RCC 7860 (cell line): Measurements from ENCODE around the gene DPM2.

Experiments used
- DNase-seq: peaks from one replicate; pipeline ENCODE4 v3.0.0-alpha.2; 2015; ENCODE audit warnings: low spot score
- FAIRE-seq: peaks from 2 replicates; lab custom pipeline; 2012; peaks lifted over from hg19 to GRCh38; lab: Jason Lieb, UNC

Gene DPM2

DNA sequence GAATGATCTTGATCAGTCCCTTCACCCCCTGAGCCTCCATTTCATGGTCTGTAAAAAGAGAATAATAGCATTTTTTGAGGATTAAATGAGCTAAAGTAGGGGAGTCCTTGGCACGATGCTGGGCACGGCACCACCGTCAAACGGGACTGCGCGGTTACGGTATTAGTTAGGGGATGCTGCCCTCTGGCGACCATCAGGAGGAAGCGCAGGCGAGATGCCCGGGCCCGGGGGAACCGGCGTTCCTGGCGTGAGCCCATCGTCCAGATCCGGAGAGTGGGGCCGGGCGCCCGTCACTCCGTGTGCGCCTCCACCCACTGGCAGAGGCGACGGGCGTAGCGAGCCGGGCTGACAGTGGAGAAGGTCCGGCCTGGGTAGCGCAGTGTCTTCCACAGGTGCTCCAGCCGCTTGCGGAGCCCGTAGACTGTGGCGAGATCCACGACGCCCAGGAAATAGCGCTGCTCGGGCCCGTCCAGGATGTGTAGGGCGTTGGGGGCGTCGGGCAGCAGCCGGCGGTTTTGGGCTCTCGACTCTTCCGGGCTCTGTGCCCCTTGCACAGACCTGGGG lies 16.0 kb downstream of the DPM2 start:
- DNase-seq, result peak; percentile 49
- FAIRE-seq, result no peak

DNA sequence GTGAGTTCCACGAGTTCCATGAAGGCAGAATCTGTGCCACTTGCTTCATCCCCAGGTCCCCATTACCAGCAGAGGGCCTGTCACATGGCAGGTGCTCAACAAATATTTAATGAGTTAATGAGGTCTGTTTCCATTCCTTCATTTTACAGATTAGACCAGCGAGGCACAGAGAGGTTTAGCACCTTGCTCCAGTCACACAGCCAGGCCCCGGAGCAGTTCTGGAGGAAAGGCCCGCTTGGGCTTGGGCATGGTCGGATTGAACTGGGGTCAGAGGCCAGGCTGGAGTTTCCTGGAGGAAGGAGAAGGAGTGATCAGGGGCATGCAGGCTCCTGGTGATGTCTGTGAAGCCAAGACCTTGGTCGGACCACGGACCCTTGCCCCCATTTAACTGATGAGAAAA lies 16.9 kb downstream of the DPM2 start:
- FAIRE-seq (no peak), DNase-seq (no peak)

DNA sequence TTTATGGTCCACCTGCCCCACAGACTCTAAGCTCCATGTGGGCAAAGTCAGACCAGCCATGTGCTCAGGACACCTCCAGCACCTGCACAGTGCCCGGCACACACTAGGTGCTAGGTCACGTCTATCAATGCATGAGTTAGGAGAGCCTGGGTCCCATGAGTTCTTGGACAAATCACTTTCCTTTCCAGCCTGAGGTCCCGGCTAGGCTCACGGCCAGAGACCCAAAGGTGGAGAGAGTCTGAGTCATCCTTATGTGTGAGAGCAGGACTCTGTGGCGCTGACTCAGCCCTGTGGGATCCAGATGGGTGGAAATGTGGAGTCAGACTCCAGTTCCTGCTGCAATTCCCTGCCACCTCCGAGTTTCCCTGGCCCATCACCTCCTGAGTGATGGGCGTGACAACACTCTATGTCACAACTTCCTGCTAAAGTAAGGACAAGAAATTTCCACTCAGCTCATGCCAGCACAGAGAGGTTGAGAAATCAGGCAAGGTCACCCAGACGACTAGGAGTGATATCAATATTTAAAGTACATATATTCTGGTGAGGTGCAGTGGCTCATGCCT lies 18.3 kb downstream of the DPM2 start:
- FAIRE-seq (peak; percentile 99), DNase-seq (peak; percentile 100)

DNA sequence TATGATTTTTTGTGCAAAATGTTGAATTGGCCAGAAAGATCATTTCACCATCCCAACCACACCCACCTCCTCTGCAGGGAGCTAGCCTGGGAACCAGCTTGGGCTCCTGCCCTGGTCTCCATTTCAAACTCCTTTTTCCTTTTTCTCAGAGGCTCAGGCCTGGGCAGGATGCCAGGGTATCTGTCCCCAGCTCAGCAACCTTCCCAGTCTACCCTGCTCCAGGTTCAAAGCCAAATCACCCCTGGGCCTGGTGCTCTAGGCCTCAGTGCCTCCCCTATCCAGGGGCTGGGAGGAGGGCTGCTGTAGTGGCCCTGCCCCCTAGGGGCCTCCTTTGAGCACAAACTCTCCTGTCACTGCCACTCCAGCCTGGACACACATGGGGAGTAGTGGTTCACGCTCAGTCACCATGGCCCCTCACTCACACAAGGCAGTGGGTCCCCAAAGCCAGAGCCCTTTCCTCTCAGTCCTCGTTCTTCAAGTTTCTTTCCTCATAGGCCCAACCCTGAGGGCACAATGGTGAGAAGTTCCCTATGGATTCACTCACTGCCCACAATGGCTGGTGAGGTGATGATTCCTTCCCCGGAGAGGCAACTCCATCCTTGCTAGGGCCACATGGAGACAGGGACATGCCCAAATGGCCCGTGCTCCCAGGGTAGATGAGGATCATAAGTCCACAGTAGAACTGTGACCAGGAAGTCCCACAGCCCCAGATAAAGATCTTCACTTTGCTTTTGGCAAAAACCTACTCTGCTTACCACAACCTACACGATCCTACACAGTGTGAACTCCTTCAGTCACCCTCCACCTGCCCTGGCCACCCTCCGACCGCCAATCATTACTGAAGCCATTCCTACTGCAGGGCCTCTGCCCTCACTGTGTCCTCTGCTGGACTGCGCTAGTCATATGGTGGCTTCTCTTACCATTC lies 19.2 kb downstream of the DPM2 start:
- FAIRE-seq, result no peak
- peak; percentile 18 for DNase-seq

DNA sequence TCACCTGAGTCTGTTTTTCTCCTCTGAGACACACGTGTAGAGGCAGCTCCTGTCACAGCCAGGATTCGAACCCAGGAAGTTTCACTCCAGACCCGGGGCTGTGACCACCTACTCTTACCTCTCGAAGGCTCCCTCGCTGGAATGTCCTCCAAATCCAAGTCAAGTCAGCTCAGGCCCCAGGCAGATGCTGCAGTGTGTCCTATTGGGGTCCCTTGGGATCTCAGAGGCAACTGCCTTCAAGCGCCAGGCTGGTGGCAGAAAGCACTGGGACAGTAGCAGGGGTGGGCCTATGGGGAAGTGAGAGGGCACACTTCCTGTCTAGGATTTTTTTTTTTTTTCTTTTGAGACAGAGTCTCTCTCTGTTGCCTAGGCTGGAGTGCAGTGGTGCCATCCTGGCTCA lies 20.1 kb downstream of the DPM2 start:
- DNase-seq (no peak), FAIRE-seq (no peak)

DNA sequence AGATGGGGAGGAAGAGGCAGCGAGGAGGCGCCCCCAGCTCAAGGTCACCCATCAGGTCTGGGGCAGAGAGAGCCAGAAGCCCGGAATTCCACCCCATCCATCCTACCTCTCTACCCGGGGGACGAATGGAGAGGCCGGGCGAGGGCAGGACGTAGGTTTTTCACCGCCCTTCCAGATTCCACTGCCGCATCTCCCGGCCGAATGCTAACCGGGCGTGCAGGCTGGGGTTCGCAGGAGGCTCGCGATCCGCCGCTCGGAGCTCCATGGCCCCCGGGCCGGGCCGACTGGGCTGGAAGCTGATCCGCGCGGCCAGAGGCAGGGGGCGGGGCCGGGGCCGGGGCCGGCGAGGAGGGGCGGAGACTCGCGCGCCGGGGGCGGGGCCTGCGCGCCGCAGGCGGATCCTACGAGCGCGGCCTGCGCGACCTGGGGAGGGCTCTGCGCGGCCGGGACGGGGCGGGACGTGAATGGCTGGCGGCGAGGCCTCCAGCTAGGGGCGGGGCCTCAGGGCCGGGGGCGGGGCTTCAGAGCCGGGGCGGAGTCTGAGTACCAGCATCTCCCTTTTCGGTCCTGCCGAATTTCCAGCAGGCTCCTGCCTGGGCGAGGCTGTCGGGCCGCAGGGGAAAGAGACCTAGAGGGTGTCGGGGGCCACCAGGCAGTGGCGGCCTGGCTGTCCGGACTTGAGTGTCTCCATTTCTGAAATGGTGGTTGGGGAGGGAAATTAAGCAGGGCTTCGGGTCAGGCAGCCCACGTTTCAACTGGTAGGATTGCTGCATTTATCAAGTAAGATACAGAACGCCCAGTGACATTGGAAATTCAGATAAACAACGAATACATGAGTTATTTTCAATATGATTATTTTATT lies 20.7 kb downstream of the DPM2 start, which contains the start of gene ST6GALNAC4:
Gene ST6GALNAC4 (minus strand): TSS at position 322 of the 862 bp plus-strand sequence. CDS start 622 bp downstream, outside the sequence.
- DNase-seq (peak; percentile 82), FAIRE-seq (no peak)

DNA sequence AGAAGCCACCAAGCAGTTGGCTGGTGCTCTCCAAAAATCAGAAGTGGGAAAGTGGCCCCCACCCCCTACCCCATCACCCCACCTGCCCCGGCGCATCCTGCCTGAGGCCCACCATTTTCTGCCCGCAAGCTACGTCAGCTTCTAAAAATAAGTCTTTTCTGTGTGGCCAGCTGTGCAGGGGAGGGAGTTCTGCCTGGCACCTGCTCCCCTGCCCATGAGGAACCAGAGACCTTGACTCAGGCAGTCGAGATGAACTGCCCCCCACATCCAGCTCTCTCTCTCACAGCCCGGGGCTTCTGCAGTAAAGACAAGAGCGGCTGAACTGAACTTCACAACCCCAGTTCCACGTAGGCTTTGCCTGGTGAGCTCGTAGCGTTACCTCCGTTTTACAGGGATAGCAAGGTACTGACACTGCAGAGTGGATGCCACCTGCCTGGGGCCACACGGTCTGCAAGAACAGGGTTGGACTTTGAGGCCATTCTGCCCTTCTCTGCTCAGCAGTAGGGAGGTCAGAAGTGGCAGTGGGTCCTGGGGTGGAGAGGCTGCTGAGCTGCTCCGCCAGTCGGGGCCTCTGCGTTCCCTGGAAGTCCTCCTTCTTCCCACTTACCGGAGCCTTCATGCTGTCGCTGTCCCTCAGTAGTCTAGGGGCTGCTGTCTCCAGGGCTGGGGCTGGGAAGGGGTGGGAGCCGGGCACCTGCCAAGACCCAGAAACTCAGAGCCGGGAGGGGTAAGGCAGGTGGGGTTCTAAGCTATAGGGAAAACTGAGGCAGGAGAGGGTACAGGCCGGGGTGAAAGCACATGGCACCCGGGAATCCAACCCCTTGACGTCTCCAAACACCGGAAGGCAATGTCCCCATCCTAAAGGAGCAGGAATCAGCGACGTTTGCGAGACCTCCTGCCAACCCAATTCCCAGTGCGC lies 21.6 kb downstream of the DPM2 start:
- no peak for DNase-seq
- no peak for FAIRE-seq

DNA sequence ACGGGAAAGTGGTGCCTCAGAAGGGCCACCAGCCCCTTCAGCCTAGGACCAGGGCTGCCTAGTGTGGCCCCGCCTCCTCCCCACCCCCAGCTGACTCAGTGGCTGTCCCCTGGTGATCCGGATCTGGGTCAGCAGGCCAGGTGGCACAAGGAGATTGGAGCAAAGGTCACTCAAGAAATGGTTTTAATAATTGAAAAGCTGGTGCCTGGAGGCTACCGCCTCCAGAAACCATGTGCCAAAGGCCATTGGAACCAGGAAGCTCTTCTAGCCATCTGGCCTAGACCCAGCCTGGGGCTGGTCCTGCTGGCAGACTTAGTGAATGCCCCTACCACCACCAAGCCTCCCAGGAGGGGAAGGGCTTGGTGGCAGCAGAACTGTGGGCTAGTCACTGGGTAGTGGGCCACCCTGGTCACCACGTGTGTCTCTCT lies 22.3 kb downstream of the DPM2 start:
- DNase-seq (no peak), FAIRE-seq (no peak)

DNA sequence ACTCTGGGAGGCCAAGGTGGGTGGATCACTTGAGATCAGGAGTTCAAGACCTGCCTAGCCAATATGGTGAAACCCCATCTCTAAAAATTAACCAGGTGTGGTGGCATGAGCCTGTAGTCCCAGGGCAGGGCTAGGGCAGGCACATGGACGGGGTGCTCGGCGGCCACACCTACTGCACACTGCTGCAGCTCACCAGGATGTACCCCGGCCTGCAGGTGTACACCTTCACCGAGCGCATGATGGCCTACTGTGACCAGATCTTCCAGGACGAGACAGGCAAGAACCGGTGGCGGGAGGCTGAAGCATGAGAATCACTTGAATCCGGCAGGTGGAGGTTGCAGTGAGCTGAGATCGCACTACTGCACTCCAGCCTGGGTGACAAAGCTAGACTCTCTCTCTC lies 24.0 kb downstream of the DPM2 start:
- FAIRE-seq (no peak), DNase-seq (no peak)

DNA sequence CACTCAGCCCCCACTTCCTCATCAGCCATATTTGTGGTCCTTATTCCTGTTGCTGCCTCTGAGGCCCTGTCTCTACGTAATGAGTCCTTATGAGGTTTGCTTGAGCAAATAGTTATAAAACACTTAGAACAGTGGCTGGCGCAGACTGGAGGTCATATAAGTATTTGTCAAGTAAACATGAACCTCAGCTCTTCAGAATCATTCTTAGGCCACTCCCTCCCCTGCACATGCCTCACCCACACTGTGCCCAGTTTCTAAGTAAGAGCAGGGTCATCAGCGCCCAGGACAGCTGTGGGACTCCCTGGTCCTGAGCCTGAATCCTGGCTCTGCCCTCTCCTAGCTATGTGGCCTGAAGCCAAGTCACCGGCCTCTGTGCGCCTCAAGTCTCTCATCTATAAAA lies 24.8 kb downstream of the DPM2 start:
- DNase-seq (no peak), FAIRE-seq (no peak)

DNA sequence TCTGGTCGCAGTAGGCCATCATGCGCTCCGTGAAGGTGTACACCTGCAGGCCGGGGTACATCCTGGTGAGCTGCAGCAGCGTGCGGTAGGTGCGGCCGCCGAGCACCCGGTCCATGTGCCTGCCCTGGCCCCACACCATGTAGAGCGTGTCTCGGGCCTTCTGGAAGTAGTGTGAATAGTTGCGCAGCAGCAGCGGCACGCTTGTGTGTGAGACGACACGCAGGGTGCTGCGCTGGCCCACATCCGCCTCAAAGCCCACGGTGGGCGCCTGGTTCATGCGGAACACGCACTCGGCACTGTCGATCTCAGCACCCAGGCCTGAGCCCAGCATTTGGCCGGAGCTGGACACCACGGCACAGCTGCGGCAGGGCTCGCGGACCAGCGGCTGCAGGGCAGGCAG lies 25.4 kb downstream of the DPM2 start:
- FAIRE-seq (no peak), DNase-seq (no peak)

DNA sequence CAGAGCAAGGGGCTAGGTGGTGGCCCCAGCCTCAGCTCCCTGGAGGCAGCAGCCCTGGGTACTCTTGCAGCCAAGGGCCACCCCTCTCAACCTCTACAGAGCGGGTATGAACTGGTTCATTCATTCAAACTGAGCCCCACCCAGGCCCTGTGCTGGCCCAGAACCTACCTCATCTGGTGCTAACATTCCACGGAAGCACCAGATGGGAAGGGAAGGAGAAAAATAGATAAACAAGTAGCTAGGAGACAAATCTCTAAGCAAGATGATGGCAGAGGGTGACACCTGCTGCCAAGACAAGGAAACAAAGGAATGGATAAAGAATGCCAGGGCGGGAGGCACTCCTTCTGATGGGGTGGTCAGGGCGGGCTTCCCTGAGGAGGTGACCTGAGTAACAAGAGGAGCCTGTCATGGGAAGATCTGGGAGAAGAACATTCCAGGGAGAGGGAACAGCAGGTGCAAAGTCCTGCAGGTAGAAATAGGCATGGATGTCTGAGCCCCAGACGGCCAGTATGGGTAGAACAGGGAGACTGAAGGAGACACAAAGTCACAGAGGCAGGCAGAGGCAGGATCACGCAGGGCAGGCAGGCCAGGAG lies 26.9 kb downstream of the DPM2 start:
- no peak for DNase-seq
- FAIRE-seq, result no peak

DNA sequence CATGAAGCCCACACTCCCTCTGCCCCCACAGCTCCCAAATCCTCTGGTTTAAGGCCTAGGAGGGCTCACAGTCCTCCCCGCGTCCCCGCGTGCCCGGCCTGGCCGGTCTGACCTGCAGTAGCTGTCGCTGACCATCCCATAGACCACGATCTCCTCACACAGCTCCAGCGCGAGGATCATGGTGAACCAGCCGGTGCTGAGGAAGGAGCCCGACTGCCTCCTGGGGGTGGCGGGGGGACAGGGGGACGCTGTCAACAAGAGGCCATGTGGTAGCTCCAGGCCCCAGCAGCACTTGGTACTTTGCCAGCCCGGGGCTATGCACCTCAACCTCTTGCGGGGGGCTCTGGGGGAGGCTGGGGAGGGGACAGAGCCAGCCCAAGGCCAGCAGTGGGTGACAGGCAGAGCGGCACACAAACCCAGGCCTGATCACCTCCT lies 27.8 kb downstream of the DPM2 start:
- DNase-seq (no peak), FAIRE-seq (no peak)

DNA sequence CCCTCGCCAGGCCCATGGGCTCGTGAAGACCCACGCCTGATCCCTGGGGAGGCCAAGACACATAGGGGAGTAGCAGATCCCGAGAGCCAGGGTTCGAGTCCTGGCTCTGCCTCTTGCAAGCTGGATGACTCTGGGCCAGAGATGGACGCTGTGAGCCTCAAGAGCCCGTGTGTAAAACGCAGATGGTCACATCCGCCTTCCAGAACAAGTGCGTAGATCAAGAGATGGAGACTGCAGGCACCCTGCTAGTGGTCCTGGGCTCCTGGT lies 29.1 kb downstream of the DPM2 start:
- no peak for DNase-seq
- no peak for FAIRE-seq

DNA sequence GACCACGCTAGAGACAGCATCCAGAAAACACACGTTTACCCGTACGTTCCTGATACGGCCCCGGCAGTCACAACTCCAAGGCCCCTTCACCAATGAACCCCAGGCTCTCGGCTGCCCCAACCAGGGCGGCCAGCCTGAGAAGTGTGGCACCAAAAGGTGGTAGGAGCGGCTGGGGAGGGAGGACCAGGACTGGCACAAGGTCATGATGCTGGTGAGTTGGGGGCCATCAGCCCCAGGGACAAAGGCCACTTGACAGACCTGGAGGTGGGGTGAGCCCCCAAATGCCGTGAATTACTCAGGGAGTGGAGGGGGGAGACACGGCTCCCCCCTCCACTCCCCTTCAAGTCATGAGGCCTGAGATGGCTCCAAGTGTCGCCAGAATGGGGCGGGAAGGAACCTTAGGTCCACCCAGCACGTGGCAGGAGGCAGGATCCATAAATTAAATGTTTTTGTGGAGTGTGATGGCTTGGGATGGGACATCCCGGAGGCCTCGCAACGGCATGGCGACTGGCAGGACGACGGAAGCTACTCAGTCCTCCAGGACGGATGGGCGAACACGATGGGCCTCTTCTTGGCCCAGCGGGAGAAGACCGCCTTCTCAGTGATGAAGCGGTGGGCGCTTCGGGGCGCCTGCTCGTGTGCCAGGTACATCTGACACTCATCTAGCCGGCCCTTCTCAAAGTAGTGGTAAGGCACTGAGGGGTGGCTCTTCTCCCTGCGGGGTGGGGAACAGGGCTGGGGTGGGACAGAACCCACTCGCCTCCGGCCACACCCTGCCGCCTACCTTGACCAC lies 29.6 kb downstream of the DPM2 start:
- FAIRE-seq (no peak), DNase-seq (no peak)

DNA sequence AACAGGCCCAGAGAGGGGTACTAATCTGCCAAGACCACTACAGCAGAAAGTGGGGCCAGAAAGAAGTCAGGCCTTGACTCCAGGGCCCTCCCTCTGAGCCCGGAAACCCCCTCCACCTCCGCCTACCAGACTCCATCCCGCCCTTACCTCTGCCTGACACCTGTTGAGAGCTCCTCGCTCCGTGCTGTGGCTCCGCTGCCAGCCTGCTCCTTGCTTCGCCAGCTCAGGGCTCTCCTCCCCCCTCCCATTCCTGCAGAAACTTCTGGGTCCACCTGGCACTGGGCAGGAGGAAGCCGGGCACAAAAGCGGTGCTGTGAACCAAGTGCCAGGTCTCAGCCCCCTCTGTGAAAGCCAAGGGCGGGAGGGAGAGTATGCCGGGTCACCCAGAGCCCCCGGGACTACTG lies 31.9 kb downstream of the DPM2 start:
- FAIRE-seq (no peak), DNase-seq (no peak)

DNA sequence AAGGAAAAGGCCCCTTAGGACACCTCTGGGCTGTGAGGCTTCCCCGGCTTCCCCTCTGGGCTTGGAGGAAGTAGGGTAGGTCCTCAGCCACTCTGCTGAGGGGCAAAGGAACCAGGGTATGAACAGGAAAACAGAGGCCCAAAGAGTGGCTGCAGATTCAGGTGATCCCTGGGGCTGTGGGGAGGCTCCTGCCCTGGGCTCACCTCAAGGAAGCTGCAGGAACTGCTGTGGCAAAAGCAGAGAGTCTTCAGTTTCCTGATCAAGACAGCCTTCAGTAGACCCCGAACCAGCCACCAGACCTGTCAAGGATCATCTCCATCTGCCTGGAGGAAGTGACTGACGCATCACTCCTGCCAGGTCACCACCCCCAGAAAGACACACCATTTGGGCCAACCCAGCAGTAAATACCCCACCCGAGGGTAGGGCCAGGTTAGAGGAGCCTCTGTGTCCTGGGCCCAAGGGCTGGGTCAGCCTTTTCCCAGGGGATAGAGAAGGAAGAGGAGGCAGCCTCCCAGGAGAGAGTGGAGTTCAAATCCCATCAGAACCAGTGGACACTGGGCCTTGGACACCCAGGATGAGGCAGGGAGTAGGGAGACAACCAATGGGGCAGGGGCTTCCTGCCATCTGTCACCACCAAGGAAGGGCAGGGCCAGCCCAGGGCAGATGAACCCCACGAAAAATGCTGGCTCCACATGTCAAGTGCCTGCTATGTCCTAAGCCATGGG lies 32.5 kb downstream of the DPM2 start:
- DNase-seq (no peak), FAIRE-seq (no peak)

DNA sequence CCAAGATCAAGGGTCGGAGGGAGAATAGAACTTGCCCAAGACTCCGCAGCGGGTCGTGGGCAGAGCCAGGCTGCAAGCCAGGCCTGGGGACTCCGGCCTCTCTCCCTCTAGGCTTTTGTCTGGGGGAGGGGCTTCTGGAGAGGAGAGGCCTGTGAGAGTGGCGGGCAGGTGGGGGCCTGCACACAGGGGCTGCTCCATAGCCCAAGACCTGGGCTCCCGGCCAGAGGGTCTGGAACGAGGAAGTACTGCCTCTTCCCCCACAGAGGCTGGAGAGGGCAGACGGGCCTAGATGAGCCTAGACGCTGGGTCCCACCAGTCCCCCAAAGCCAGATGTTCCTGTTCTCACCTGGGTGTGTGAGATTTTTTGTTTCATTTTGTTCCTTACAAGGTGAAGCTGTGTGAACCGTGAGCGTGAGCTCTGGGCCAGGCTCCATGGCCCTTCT lies 33.1 kb downstream of the DPM2 start:
- no peak for FAIRE-seq
- no peak for DNase-seq
